Measurements from ENCODE around the gene KATNAL2. TPM values are rescaled to one million over a fixed set of nuclear protein-coding genes. Genes with fewer than 3 reads are reported as not detected.

The KATNAL2 gene
- polyA plus RNA-seq, 1 of the 3 experiments (the other 2 are of a cell fraction), result 6.5 TPM

- no peak overlapping the region for H3K9ac ChIP-seq
- no peak overlapping the region for H2AFZ ChIP-seq (ENCODE audit: low read depth)
- H3K9me3 ChIP-seq, result no peaks in the 10 kb centered on the region
- H3K27ac ChIP-seq (ENCODE audit: low read depth in 2 of 2, low read length in 1 of 2), result no peak overlapping the region
- no peak for DNase-seq
- no peak for TF ChIP-seq EZH2phosphoT487 (IDR thresholded peaks at IDR 0.05; ENCODE audit: borderline replicate concordance, low read depth)
- TF ChIP-seq JUND (IDR thresholded peaks at IDR 0.05), result no peak
- TF ChIP-seq MEF2A (IDR thresholded peaks at IDR 0.05; ENCODE audit: borderline replicate concordance, low read depth), result no peak
- no peak for TF ChIP-seq POLR2AphosphoS5 (IDR thresholded peaks at IDR 0.05; ENCODE audit: low read depth, low read length)
- TF ChIP-seq NRF1 (IDR thresholded peaks at IDR 0.05; ENCODE audit: low read depth, low read length), result no peak
- TF ChIP-seq ELF1 (IDR thresholded peaks at IDR 0.05), result no peak
- TF ChIP-seq SIN3A (IDR thresholded peaks at IDR 0.05; ENCODE audit: borderline replicate concordance, low read depth, low read length), result no peak
- TF ChIP-seq USF1 (IDR thresholded peaks at IDR 0.05; ENCODE audit: borderline replicate concordance, low read depth), result no peak
- TF ChIP-seq MXI1 (IDR thresholded peaks at IDR 0.05; ENCODE audit: low read depth, low read length), result no peak
- no peak for TF ChIP-seq ZBTB33 (IDR thresholded peaks at IDR 0.05; ENCODE audit: borderline replicate concordance, low read depth)
- TF ChIP-seq GABPA (IDR thresholded peaks at IDR 0.05; ENCODE audit: low read depth), result no peak
- TF ChIP-seq GATA2 (CRISPR knock-in tag; IDR thresholded peaks at IDR 0.05), result no peak
- TF ChIP-seq FOXM1 (IDR thresholded peaks at IDR 0.05; ENCODE audit: low read depth), result no peak
- no peak for TF ChIP-seq EP300 (IDR thresholded peaks at IDR 0.05; ENCODE audit: borderline replicate concordance in 1 of 2, low read depth in 1 of 2, low read length in 1 of 2)
- no peak for TF ChIP-seq CTCF (IDR thresholded peaks at IDR 0.05)
- no peak for TF ChIP-seq USF2 (IDR thresholded peaks at IDR 0.05; ENCODE audit: borderline replicate concordance, low read depth, low read length)
- TF ChIP-seq RXRA (IDR thresholded peaks at IDR 0.05; ENCODE audit: borderline replicate concordance, low read depth), result no peak
- H3K36me3 ChIP-seq (replicated peaks in 1 of 2; ENCODE audit: control insufficient read depth in 1 of 2, insufficient read depth in 2 of 2, low read length in 1 of 2), result peaks cover 14 to 37% of the 10 kb centered on the region in 2 experiments
- no peaks in the 10 kb centered on the region for H3K4me1 ChIP-seq (ENCODE audit: control insufficient read depth in 1 of 2, insufficient read depth in 2 of 2, low read depth in 1 of 2, low read length in 1 of 2)
- H3K4me3 ChIP-seq (ENCODE audit: low read depth in 2 of 2, low read length in 1 of 2), result no peak overlapping the region
- H3K4me2 ChIP-seq, result no peak overlapping the region
- POLR2A ChIA-PET, result interaction anchor here (1.0 kb wide), 1 partner anchor 30 kb away, joined by 3 read pairs; the partner anchor contains the start of gene HDHD2
- H3K9me2 ChIP-seq, result no peaks in the 10 kb centered on the region
- 95% methylated on average over 4 of the region's 4 CpGs for WGBS (ENCODE audit: low lambda C conversion rate)
- H3K27me3 ChIP-seq (ENCODE audit: insufficient read depth), result no peaks in the 10 kb centered on the region
- no peaks in the 10 kb centered on the region for H4K20me1 ChIP-seq (ENCODE audit: insufficient read depth)
- H3F3A ChIP-seq (replicated peaks; ENCODE audit: insufficient read depth), result no peaks in the 10 kb centered on the region
- no peaks in the 10 kb centered on the region for H3K79me2 ChIP-seq (ENCODE audit: insufficient read depth)
- CTCF ChIA-PET, result interaction anchor here (1.3 to 2.2 kb wide), 4 partner anchors 10 to 84 kb away, joined by 4 to 7 read pairs (median 5); no protein-coding TSS in a partner anchor
These were observed 203.0 kb downstream of the KATNAL2 start for GRCh38 chr18:47120428-47120827.
